DOHH2 (cell line): Measurements from ENCODE around the gene MICA.
"Not testable (repeated sequence)": the region's sequence is repeated elsewhere in the genome, so short reads cannot be mapped to it uniquely, and the experiment has no call there.

Experiments used
- H3F3A ChIP-seq: fragments of 200-600 bp; sonication (generic), shearing (Covaris generic); 2 replicates; pipeline ENCODE4 v1.6.0; 2016; ENCODE audit warnings: antibody characterized with exemption, mild to moderate bottlenecking; ENCODE audit not compliant: control insufficient read depth, insufficient read depth
- H3K27ac ChIP-seq: fragments of 200-600 bp; sonication (generic); 2 replicates; pipeline ENCODE4 v1.5.1; 2014; ENCODE audit warnings: low read depth, mild to moderate bottlenecking, low read length, moderate library complexity
- H3K27me3 ChIP-seq: fragments of 200-600 bp; sonication (generic); 2 replicates; pipeline ENCODE4 v1.6.1; 2014; ENCODE audit warnings: mild to moderate bottlenecking, low read length, mixed read lengths; ENCODE audit not compliant: control insufficient read depth
- H3K36me3 ChIP-seq: fragments of 200-600 bp; sonication (generic); 2 replicates; pipeline ENCODE4 v1.6.1; 2014; ENCODE audit warnings: mild to moderate bottlenecking, low read length, moderate library complexity, mixed read lengths; ENCODE audit not compliant: control insufficient read depth
- H3K4me1 ChIP-seq: fragments of 200-600 bp; sonication (generic); 2 replicates; pipeline ENCODE4 v1.6.1; 2014; ENCODE audit warnings: mild to moderate bottlenecking, low read length, mixed read lengths; ENCODE audit not compliant: control insufficient read depth
- H3K4me2 ChIP-seq: fragments of 200-600 bp; sonication (generic); 2 replicates; pipeline ENCODE4 v1.6.0; 2014; ENCODE audit warnings: mild to moderate bottlenecking, low read length, moderate library complexity
- H3K4me3 ChIP-seq: fragments of 200-600 bp; sonication (generic); 2 replicates; pipeline ENCODE4 v1.5.1; 2014; ENCODE audit warnings: mild to moderate bottlenecking, low read length, mixed read lengths
- H3K79me2 ChIP-seq: fragments of 200-600 bp; sonication (generic); 2 replicates; pipeline ENCODE4 v1.6.1; 2014; ENCODE audit warnings: mild to moderate bottlenecking, low read length, mixed read lengths; ENCODE audit not compliant: control insufficient read depth
- H3K9me2 ChIP-seq: fragments of 200-600 bp; sonication (generic); replicated peaks from 2 replicates; pipeline ENCODE4 v1.6.1; 2014; ENCODE audit warnings: mild to moderate bottlenecking, low read length, mixed read lengths; ENCODE audit not compliant: control insufficient read depth
- H3K9me3 ChIP-seq: fragments of 200-600 bp; sonication (generic); 2 replicates; pipeline ENCODE4 v1.6.1; 2014; ENCODE audit warnings: antibody characterized with exemption, low read length, mixed read lengths; ENCODE audit not compliant: control insufficient read depth, insufficient read depth
- H4K20me1 ChIP-seq: fragments of 200-600 bp; sonication (generic); 2 replicates; pipeline ENCODE4 v1.6.0; 2014; ENCODE audit warnings: low read depth, mild to moderate bottlenecking, antibody characterized with exemption, low read length, moderate library complexity; ENCODE audit not compliant: control insufficient read depth, insufficient read depth
- CTCF ChIP-seq: fragments of 200-600 bp; sonication (generic); IDR thresholded peaks from one replicate; pipeline ENCODE4 v1.5.1; 2014; ENCODE audit warnings: antibody characterized with exemption, mild to moderate bottlenecking, low read depth, low read length; ENCODE audit not compliant: poor library complexity, severe bottlenecking
- EZH2phosphoT487 ChIP-seq: fragments of 200-600 bp; sonication (generic); IDR thresholded peaks from 2 replicates; pipeline ENCODE4 v1.6.1; 2017; ENCODE audit warnings: borderline replicate concordance, mild to moderate bottlenecking, antibody characterized with exemption, low read length, moderate library complexity, mixed read lengths

Gene MICA

GRCh38 chr6:31426395-31427354 is 23.3 kb downstream of the MICA start:
- no peaks in the 10 kb centered on the region for H3K27me3 ChIP-seq
- no peaks in the 10 kb centered on the region for H3K36me3 ChIP-seq
- no peak for TF ChIP-seq EZH2phosphoT487
- no peak overlapping the region for H3K4me3 ChIP-seq
- H3K9me2 ChIP-seq: no peaks in the 10 kb centered on the region
- no peaks in the 10 kb centered on the region for H3K79me2 ChIP-seq
- H4K20me1 ChIP-seq: no peaks in the 10 kb centered on the region
- no peak overlapping the region for H3K4me2 ChIP-seq
- no peak overlapping the region for H3K27ac ChIP-seq
- H3F3A ChIP-seq: peaks cover 10% of the 10 kb centered on the region; the same call in 1 of the 2 replicates
- H3K4me1 ChIP-seq: peaks cover 28% of the 10 kb centered on the region
- H3K9me3 ChIP-seq: peaks cover 8% of the 10 kb centered on the region; the same call in 1 of the 2 replicates

- H3K9me2 ChIP-seq: no peaks in the 10 kb centered on the region
- peaks cover 5% of the 10 kb centered on the region; the same call in 1 of the 2 replicates for H3K9me3 ChIP-seq
- H4K20me1 ChIP-seq: no peaks in the 10 kb centered on the region
- H3F3A ChIP-seq: peaks cover 6% of the 10 kb centered on the region; the same call in 1 of the 2 replicates
- H3K4me2 ChIP-seq: no peak overlapping the region
- H3K4me1 ChIP-seq: no peaks in the 10 kb centered on the region
- no peak overlapping the region for H3K27ac ChIP-seq
- TF ChIP-seq CTCF (no peak), EZH2phosphoT487 (no peak)
- H3K36me3 ChIP-seq: no peaks in the 10 kb centered on the region
- H3K4me3 ChIP-seq: no peak overlapping the region
- H3K27me3 ChIP-seq: no peaks in the 10 kb centered on the region
- H3K79me2 ChIP-seq: no peaks in the 10 kb centered on the region
Observed at GRCh38 chr6:31430449-31430848, 27.1 kb downstream of the MICA start.

- not testable (repeated sequence) for H3K4me3 ChIP-seq, H3K4me2 ChIP-seq, H4K20me1 ChIP-seq, H3K9me2 ChIP-seq, H3K79me2 ChIP-seq, H3K27me3 ChIP-seq, H3F3A ChIP-seq, H3K36me3 ChIP-seq, H3K27ac ChIP-seq, H3K4me1 ChIP-seq
- peaks cover 23% of the 10 kb centered on the region for H3K9me3 ChIP-seq
Observed at GRCh38 chr6:31435051-31435450, 31.7 kb downstream of the MICA start.

GRCh38 chr6:31438222-31438621 is 34.8 kb downstream of the MICA start:
- Histone ChIP-seq H3K9me2 (no peaks in the 10 kb centered on the region), H3F3A (peaks cover 8% of the 10 kb centered on the region), H3K9me3 (peaks cover 18% of the 10 kb centered on the region), H3K4me2 (no peak overlapping the region), H4K20me1 (no peaks in the 10 kb centered on the region), H3K4me1 (peaks cover 21% of the 10 kb centered on the region), H3K27me3 (peaks cover 2% of the 10 kb centered on the region; the same call in 1 of the 2 replicates), H3K27ac (no peak overlapping the region), H3K4me3 (no peak overlapping the region), H3K36me3 (no peaks in the 10 kb centered on the region), H3K79me2 (no peaks in the 10 kb centered on the region)
- TF ChIP-seq EZH2phosphoT487: no peak
